ENCODE results near the gene TMCO2.

DNA sequence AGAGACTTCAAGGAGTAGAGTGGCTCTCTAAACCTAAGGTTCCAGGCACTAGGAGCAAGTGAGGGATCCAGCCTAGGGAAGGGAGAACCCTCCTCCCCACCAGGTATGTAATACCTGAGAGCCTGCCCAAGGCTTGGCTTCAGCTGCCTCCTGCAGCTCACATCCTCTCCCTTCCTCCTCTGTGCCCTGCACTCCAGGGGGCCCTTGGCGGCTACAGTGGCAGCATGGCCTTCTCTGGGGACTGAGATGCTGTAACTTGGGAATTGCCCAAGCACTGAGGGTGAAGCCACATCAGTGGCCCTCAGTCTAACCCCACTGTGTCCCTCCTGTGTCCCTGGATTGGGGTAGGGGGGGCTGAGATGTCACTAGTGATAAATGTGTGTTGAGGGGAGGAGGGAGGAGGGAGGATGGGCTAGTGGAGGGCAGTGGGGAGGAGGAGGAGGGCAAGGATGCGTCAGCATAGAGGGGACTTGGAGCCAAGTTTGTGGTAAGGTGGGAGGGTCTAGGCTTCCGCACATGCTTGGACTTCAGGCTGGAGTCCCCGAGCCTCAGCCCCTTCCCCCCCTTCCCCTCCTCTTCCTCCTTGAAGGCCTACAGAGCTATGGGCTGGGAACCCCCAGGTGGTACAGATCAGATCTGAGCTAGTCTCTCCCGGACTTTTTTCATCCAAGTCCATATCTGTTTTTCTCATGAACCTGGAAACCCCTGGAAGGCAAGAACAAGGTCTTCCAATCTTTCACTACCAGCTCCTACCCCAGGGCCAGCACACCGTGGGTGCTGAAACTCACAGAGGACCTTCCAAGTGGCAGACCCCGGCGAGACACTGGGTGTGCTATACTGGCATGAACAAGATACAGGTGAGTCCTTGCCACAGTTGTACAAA is 51.9 kb downstream of the TMCO2 start:
- TF ChIP-seq, protein P1, sequence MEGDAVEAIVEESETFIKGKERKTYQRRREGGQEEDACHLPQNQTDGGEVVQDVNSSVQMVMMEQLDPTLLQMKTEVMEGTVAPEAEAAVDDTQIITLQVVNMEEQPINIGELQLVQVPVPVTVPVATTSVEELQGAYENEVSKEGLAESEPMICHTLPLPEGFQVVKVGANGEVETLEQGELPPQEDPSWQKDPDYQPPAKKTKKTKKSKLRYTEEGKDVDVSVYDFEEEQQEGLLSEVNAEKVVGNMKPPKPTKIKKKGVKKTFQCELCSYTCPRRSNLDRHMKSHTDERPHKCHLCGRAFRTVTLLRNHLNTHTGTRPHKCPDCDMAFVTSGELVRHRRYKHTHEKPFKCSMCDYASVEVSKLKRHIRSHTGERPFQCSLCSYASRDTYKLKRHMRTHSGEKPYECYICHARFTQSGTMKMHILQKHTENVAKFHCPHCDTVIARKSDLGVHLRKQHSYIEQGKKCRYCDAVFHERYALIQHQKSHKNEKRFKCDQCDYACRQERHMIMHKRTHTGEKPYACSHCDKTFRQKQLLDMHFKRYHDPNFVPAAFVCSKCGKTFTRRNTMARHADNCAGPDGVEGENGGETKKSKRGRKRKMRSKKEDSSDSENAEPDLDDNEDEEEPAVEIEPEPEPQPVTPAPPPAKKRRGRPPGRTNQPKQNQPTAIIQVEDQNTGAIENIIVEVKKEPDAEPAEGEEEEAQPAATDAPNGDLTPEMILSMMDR (conservative IDR thresholded peaks at IDR 0.05; ENCODE audit: low read depth, low read length), result no peak
- TF ChIP-seq EZH2phosphoT487 (IDR thresholded peaks at IDR 0.05; ENCODE audit: borderline replicate concordance, low read length) (no peak), EZH2 (IDR thresholded peaks at IDR 0.05; ENCODE audit: low read length, unreplicated experiment) (no peak)

Measured in PC-3 (cell line).